Esophagus squamous epithelium (tissue), 5 donors: ENCODE data around the gene RHBDD3. TPM values are rescaled to one million over a fixed set of nuclear protein-coding genes. Genes with fewer than 3 reads are reported as not detected.

Experiments
- DNase-seq: peaks from one replicate; lab custom pipeline; 2025; lab: John Stamatoyannopoulos, UW
- H3K27ac ChIP-seq, 4 donors: fragments of 200-600 bp; sonication (generic); one replicate each; pipeline ENCODE4 v1.5.1; 2016 to 2019; ENCODE audit warnings: mild to moderate bottlenecking in 1 of 4
- H3K27me3 ChIP-seq, 4 donors: fragments of 200-600 bp; sonication (generic); 1 replicate in 3 of 4; 2 replicates in 1 of 4; pipeline versions ENCODE4 v1.5.1 to v1.6.0; 2017 to 2021; ENCODE audit warnings: antibody characterized with exemption in 1 of 4
- H3K36me3 ChIP-seq, 3 donors: fragments of 200-600 bp; sonication (generic); one replicate each; pipeline ENCODE4 v1.5.1; 2016 to 2019
- H3K4me1 ChIP-seq, 3 donors: fragments of 200-600 bp; sonication (generic); one replicate each; pipeline ENCODE4 v1.5.1; 2017 to 2019
- H3K4me3 ChIP-seq, 4 donors: fragments of 200-600 bp; sonication (generic); 1 replicate in 3 of 4; 2 replicates in 1 of 4; pipeline ENCODE4 v1.5.1; 2016 to 2019; ENCODE audit warnings: mild to moderate bottlenecking in 2 of 4, moderate library complexity in 1 of 4
- H3K9me3 ChIP-seq, 3 donors: fragments of 200-600 bp; sonication (generic); one replicate each; pipeline ENCODE4 v1.5.1; 2016 to 2019
- POLR2A ChIP-seq, 4 donors: fragments of 450-650 bp; IDR thresholded peaks; one replicate each; pipeline ENCODE4 v1.6.1; 2017; ENCODE audit warnings: antibody characterized with exemption in 4 of 4, mild to moderate bottlenecking in 4 of 4, moderate library complexity in 3 of 4
- WGBS, 2 donors: methylation state at CpG; one replicate each; pipeline ENCODE4 v1.1.5; 2018; 5-methylcytosine and 5-hydroxymethylcytosine counted together
- intact Hi-C: fragments of 100-400 bp; cut with DNase I; formaldehyde crosslinking; loops from one replicate; pipeline ENCODE4 v1.15.0; 2022
- total RNA-seq, 4 donors: library from RNA; depleted of rRNA; stranded (reverse); fragments of >200 nt; gene quantifications; one replicate each; pipeline ENCODE4 v1.1.0, GENCODE V29; 2016
- TF ChIP-seq, protein P1 (sequence below), 6 experiments: fragments of 450-650 bp in 4 of 6; fragments of 200-600 bp in 2 of 6; sonication (generic) in 2 of 6; IDR thresholded peaks; one replicate each; pipeline ENCODE4 v1.5.1; 2016 to 2019; ENCODE audit warnings: antibody characterized with exemption in 6 of 6, mild to moderate bottlenecking in 4 of 6, moderate library complexity in 4 of 6
- donor health status: DM: yes; HTN: yes; CAD: no.

RHBDD3 gene
- total RNA-seq, 4 donors from 2014 or later = 14.3 to 28.2 (median 20.1) TPM

GRCh38 chr22:29214232-29214631, 53.5 kb downstream of the RHBDD3 start:
- no peak for TF ChIP-seq POLR2A (IDR thresholded peaks at IDR 0.05)
- TF ChIP-seq, protein P1, sequence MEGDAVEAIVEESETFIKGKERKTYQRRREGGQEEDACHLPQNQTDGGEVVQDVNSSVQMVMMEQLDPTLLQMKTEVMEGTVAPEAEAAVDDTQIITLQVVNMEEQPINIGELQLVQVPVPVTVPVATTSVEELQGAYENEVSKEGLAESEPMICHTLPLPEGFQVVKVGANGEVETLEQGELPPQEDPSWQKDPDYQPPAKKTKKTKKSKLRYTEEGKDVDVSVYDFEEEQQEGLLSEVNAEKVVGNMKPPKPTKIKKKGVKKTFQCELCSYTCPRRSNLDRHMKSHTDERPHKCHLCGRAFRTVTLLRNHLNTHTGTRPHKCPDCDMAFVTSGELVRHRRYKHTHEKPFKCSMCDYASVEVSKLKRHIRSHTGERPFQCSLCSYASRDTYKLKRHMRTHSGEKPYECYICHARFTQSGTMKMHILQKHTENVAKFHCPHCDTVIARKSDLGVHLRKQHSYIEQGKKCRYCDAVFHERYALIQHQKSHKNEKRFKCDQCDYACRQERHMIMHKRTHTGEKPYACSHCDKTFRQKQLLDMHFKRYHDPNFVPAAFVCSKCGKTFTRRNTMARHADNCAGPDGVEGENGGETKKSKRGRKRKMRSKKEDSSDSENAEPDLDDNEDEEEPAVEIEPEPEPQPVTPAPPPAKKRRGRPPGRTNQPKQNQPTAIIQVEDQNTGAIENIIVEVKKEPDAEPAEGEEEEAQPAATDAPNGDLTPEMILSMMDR (IDR thresholded peaks at IDR 0.05) = no peak
- Histone ChIP-seq H3K36me3 (no peaks in the 10 kb centered on the region), H3K27me3 (no peaks in the 10 kb centered on the region), H3K4me3 (no peak overlapping the region), H3K27ac (no peak overlapping the region), H3K4me1 (peaks cover 0 to 9% (median 0%) of the 10 kb centered on the region in 3 donors), H3K9me3 (no peaks in the 10 kb centered on the region)
- intact Hi-C loops = no loop called here
- DNase-seq = no peak
- WGBS, 2 donors = 89 to 93% methylated on average over 5 to 6 of the region's 6 CpGs

GRCh38 chr22:29213493-29213892, 54.3 kb downstream of the RHBDD3 start:
- 87 to 88% methylated on average over 3 to 6 of the region's 9 CpGs for WGBS, 2 donors

DNA sequence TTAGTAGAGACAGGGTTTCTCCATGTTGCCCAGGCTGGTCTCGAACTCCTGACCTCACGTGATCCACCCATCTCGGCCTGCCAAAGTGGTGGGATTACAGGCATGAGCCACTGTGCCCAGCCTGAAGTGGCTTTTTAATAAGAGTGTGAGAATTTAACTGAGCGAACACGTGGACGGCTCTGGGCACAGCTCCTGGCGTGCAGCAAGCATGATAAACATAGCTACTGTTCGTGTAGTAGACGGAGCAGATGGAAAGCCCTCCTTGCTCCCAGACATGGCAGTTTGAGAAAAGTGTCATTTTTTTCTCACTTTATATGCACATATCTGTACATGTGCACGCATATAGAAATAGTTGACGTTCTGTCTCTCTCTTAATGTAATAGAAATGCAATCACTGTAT, 55.0 kb downstream of the RHBDD3 start:
- no peak for DNase-seq
- H3K9me3 ChIP-seq = no peaks in the 10 kb centered on the region
- H3K27me3 ChIP-seq = peaks cover 0 to 3% (median 0%) of the 10 kb centered on the region in 4 donors
- WGBS, 2 donors = 73 to 80% methylated on average over 5 to 7 of the region's 11 CpGs
- H3K4me1 ChIP-seq = peaks cover 0 to 17% (median 0%) of the 10 kb centered on the region in 3 donors
- TF ChIP-seq, protein P1 (IDR thresholded peaks at IDR 0.05) = no peak
- TF ChIP-seq POLR2A (IDR thresholded peaks at IDR 0.05) = no peak
- no peaks in the 10 kb centered on the region for H3K36me3 ChIP-seq
- no peak overlapping the region for H3K4me3 ChIP-seq
- intact Hi-C loops = no loop called here
- no peak overlapping the region for H3K27ac ChIP-seq

More at GRCh38 chr22:29213493-29213892, 54.3 kb downstream of the RHBDD3 start:
- TF ChIP-seq, protein P1 (IDR thresholded peaks at IDR 0.05) = no peak
- no peak for TF ChIP-seq POLR2A (IDR thresholded peaks at IDR 0.05)
- H3K4me3 ChIP-seq = no peak overlapping the region
- no peaks in the 10 kb centered on the region for H3K9me3 ChIP-seq
- no peaks in the 10 kb centered on the region for H3K36me3 ChIP-seq
- no peak overlapping the region for H3K27ac ChIP-seq
- peaks cover 0 to 16% (median 0%) of the 10 kb centered on the region in 3 donors for H3K4me1 ChIP-seq
- peaks cover 0 to 3% (median 0%) of the 10 kb centered on the region in 4 donors for H3K27me3 ChIP-seq
- DNase-seq = no peak
- intact Hi-C loops = no loop called here

DNA sequence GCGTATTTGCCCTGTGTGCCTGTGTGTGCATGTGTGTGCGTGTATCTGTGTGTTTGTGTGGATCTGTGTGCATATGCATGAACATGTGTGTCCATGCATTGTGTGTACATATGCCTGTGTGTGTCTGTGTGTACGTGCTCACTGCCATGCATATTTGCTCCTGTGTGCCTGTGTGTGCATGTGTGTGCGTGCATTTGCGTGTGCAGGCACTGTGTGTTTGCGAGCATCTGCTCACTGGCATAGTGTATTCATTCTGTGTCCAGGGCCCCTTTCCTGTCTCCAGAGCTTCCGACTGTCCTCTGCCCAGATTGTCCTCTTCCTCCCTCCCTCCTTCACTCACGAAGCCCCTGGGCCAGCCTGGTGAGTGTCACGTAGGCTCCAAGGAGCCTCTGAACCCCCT, 56.3 kb downstream of the RHBDD3 start:
- TF ChIP-seq, protein P1 (IDR thresholded peaks at IDR 0.05) = no peak
- no peak for TF ChIP-seq POLR2A (IDR thresholded peaks at IDR 0.05)
- Histone ChIP-seq H3K4me3 (no peak overlapping the region), H3K9me3 (no peaks in the 10 kb centered on the region), H3K4me1 (peaks cover 0 to 19% (median 2%) of the 10 kb centered on the region in 3 donors), H3K36me3 (no peaks in the 10 kb centered on the region), H3K27me3 (peaks cover 0 to 10% (median 0%) of the 10 kb centered on the region in 4 donors), H3K27ac (no peak overlapping the region)
- intact Hi-C loops = no loop called here
- DNase-seq = no peak
- 87 to 93% methylated on average over 8 to 9 of the region's 9 CpGs for WGBS, 2 donors

DNA sequence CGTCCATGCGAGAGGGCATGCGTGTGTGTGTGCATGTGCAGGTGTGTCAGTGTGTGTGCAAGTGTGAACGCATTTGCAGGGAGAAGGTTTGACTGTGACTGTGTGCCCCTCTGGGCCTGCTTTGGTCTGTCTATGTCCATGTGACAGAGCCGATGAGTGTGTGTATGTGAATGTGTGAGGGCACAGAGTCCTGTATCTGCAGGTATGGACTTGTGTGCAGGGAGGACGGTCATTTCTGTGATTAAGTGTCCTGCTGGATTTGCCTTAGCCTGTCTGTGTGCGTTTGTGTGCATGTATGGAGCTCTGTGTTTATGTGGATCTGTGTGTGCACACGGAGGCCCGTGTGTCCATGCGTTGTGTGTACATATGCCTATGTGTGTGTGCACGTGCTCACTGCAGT, 56.7 kb downstream of the RHBDD3 start:
- Histone ChIP-seq H3K4me3 (no peak overlapping the region), H3K36me3 (no peaks in the 10 kb centered on the region), H3K27me3 (peaks cover 0 to 14% (median 0%) of the 10 kb centered on the region in 4 donors), H3K27ac (no peak overlapping the region), H3K4me1 (peaks cover 3 to 23% (median 6%) of the 10 kb centered on the region in 3 donors), H3K9me3 (no peaks in the 10 kb centered on the region)
- 73 to 74% methylated on average over 5 to 10 of the region's 11 CpGs for WGBS, 2 donors
- intact Hi-C loops = no loop called here
- DNase-seq = no peak
- TF ChIP-seq, protein P1 (IDR thresholded peaks at IDR 0.05) = no peak

Other genes with a start within 250 kb of the RHBDD3 start
- under 1 TPM in 1 of 4 donors, not detected in 3; 0.38 TPM for gene C22orf31, start 206.2 kb downstream of the RHBDD3 start, total RNA-seq
- 10 to 100 TPM; 34.3 to 64.8 (median 47.7) TPM for gene KREMEN1, start 194.9 kb downstream of the RHBDD3 start, total RNA-seq
- gene EMID1, start 62.1 kb downstream of the RHBDD3 start, total RNA-seq = 1 to 10 TPM in 1 of 4 donors, under 1 TPM in 2, not detected in 1; 0.18 to 1.5 (median 0.50) TPM
- 100 to 1,000 TPM; 124 to 217 (median 174) TPM for gene EWSR1, start 287 bp upstream of the RHBDD3 start, total RNA-seq
- 10 to 100 TPM; 26.9 to 52.1 (median 36.9) TPM for gene GAS2L1, start 38.7 kb upstream of the RHBDD3 start, total RNA-seq
- 1 to 10 TPM in 1 of 4 donors, under 1 TPM in 2, not detected in 1; 0.38 to 3.5 (median 0.75) TPM for gene RASL10A, start 47.7 kb upstream of the RHBDD3 start, total RNA-seq
- gene AP1B1, start 120.6 kb upstream of the RHBDD3 start, total RNA-seq = 100 to 1,000 TPM in 2 of 4 donors, 10 to 100 TPM in 2; 63.5 to 144 (median 95.4) TPM
- gene RFPL1, start 170.6 kb upstream of the RHBDD3 start, total RNA-seq = not detected
- under 1 TPM in 2 of 4 donors, not detected in 2; 0.44 to 0.95 TPM for gene NEFH, start 212.2 kb upstream of the RHBDD3 start, total RNA-seq